ENCODE measurements around the gene ALOX12.

Gene ALOX12

GRCh38 chr17:7002288-7003047 is 6.6 kb downstream of the ALOX12 start:
- DNase-seq (ENCODE audit: low read depth) = no peak

GRCh38 chr17:7003745-7004144 is 7.9 kb downstream of the ALOX12 start:
- DNase-seq (ENCODE audit: low read depth) = no peak

- DNase-seq (ENCODE audit: low read depth) = peak; percentile 43
These were observed 8.8 kb downstream of the ALOX12 start for GRCh38 chr17:7004398-7005253.

- DNase-seq (ENCODE audit: low read depth) = no peak
These were observed 9.9 kb downstream of the ALOX12 start for GRCh38 chr17:7005716-7006115.

GRCh38 chr17:7007143-7007542 is 11.3 kb downstream of the ALOX12 start:
- no peak for DNase-seq (ENCODE audit: low read depth)

- no peak for DNase-seq (ENCODE audit: low read depth)
These were observed 14.7 kb downstream of the ALOX12 start for GRCh38 chr17:7010523-7010922.

- no peak for DNase-seq (ENCODE audit: low read depth)
These were observed 15.6 kb downstream of the ALOX12 start for GRCh38 chr17:7011415-7011814.

GRCh38 chr17:7011942-7012254 is 16.0 kb downstream of the ALOX12 start:
- DNase-seq (ENCODE audit: low read depth) = no peak

- peak; percentile 94 for DNase-seq (ENCODE audit: low read depth)
These were observed 18.6 kb downstream of the ALOX12 start for GRCh38 chr17:7014261-7014994.

GRCh38 chr17:7014995-7015958 is 19.4 kb downstream of the ALOX12 start:
- DNase-seq (ENCODE audit: low read depth) = no peak

GRCh38 chr17:7016418-7016817 is 20.6 kb downstream of the ALOX12 start:
- no peak for DNase-seq (ENCODE audit: low read depth)

GRCh38 chr17:7016886-7017826 is 21.3 kb downstream of the ALOX12 start:
- DNase-seq (ENCODE audit: low read depth) = no peak

GRCh38 chr17:7017827-7018200 is 22.0 kb downstream of the ALOX12 start:
- no peak for DNase-seq (ENCODE audit: low read depth)

GRCh38 chr17:7018331-7018964 is 22.6 kb downstream of the ALOX12 start:
- DNase-seq (ENCODE audit: low read depth) = no peak

- no peak for DNase-seq (ENCODE audit: low read depth)
These were observed 23.5 kb downstream of the ALOX12 start for GRCh38 chr17:7019367-7019766.

- peak; percentile 33 for DNase-seq (ENCODE audit: low read depth)
These were observed 24.1 kb downstream of the ALOX12 start for GRCh38 chr17:7019839-7020519.

- DNase-seq (ENCODE audit: low read depth) = no peak
These were observed 25.2 kb downstream of the ALOX12 start for GRCh38 chr17:7020894-7021664.

GRCh38 chr17:7021993-7022778 is 26.3 kb downstream of the ALOX12 start:
- peak; percentile 26 for DNase-seq (ENCODE audit: low read depth)

Measured in fibroblast of the conjunctiva (primary cell).